ENCODE data around the gene TAX1BP3.

The TAX1BP3 gene

DNA sequence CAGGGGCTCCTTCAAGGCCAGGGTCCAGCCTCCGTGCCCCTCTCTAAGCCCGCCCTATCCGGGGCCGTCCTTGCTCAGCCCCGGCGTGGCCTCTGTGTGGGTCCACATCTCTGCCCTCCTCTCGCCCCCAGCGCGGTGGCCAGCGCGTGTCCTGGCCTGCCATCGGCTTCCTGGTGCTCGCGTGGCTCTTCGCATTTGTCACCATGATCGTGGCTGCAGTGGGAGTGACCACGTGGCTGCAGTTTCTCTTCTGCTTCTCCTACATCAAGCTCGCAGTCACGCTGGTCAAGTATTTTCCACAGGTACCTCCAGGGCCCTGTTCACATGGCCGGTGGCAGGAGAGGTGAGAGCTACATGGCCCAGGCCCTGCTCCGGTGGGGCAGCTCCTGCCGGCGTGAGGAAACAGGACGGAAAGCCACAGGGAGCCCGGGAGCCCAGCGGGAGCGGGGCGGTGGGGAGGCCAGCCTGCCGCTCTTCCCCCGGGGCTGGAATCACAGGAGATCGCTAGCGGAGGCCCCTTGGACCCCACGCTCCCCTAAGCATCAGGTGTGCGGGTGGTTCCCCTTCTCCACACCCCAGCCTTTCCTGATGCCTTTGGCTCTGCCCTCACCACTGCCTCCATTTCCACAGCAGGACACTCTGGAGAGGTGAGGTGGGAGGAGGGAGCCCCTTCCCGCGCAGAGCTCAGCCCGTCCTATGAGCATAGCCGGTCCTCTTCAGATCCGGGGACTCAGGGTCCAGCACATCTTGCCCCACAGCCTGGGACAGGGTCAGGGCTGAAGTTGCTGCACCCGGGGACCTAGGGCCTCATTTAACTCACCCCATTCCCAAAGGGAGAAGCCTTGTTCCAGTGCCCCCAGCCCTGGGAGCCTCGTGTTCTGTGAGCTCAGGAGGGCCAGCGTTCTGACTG, 10.2 kb downstream of the TAX1BP3 start:
- no peak for DNase-seq

DNA sequence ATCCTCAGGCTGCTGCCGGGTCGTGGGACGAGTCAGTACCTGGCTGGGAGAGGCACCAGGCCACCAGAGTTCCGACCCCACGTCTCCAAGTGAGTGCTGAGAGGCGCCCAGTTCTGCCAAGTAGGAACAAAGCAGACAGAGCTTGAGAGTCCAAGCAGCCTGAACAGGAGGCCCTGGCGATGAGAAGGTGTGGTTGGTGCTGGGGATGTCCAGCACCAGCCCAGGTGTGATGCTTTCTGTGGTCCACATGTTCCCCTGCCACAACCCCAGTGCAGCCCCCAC, 10.8 kb downstream of the TAX1BP3 start:
- DNase-seq = no peak

DNA sequence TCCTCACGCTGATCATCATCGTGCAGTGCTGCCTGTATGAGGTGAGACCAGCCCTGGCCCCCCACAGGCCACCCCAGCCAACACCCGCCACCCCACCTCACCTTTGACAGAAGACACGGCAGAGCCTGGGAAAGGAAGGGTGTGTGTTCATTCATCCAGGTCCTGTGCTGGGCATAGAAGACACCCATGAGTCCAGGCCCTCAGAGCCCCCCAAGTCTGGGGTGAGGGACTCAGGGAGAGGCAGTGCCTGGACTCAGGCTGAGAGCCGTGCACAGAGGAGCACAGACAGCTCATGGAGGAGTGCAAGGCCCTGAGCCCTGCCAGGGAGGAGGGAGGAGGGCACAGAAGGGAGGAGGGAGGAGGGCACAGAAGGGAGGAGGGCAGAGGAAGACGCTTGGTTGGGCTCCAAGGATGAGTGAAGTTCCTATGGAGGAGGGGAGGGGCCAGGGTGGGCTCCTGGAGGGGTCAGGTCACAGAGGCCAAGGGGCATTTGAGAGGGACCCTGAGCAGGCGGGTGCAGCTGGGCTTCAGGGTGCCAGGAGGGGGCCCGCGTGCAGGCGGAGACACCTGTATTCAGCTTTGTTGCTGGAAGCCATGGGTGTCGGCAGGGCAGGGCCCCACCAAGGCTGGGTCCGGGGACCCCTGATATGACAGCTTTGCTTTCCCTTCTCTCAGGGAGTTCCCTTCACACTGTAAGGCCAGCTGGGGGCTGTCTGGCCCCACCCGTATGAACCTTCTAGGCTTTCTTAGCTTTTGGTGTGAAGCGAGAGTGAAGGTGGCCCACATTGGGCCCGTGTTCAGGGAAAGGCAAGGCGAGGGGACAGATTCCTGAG, 11.4 kb downstream of the TAX1BP3 start:
- no peak for DNase-seq

DNA sequence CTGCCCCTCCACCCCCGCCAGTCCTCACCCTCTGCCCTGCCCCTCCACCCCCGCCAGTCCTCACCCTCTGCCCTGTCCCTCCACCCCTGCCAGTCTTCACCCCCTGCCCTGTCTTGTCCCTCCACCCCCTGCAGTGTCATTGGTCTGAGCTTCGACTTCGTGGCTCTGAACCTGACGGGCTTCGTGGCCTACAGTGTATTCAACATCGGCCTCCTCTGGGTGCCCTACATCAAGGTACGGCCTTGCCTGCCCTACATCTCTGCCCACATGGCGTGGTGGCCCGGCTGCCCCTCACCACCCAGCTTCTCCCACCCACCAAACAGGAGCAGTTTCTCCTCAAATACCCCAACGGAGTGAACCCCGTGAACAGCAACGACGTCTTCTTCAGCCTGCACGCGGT, 12.0 kb downstream of the TAX1BP3 start:
- DNase-seq = no peak

DNA sequence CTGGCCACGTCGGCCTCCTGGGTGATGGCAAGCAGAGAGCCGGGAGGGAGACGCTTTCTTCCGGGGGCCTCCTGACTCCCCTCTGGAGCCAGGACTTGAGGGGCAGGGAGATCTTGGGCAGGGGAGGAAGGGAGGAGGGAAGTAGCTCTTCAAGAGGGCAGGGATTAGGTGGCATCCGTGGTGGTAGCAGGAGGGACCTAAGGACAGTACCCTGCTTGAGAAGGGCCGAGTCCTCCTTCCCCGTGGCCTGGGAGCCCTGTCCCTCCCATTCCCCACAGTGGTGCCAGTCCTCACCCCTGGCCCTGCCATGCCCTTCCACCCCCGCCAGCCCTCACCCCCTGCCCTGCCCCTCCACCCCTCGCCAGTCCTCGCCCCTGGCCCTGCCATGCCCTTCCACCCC, 12.6 kb downstream of the TAX1BP3 start:
- DNase-seq = no peak

DNA sequence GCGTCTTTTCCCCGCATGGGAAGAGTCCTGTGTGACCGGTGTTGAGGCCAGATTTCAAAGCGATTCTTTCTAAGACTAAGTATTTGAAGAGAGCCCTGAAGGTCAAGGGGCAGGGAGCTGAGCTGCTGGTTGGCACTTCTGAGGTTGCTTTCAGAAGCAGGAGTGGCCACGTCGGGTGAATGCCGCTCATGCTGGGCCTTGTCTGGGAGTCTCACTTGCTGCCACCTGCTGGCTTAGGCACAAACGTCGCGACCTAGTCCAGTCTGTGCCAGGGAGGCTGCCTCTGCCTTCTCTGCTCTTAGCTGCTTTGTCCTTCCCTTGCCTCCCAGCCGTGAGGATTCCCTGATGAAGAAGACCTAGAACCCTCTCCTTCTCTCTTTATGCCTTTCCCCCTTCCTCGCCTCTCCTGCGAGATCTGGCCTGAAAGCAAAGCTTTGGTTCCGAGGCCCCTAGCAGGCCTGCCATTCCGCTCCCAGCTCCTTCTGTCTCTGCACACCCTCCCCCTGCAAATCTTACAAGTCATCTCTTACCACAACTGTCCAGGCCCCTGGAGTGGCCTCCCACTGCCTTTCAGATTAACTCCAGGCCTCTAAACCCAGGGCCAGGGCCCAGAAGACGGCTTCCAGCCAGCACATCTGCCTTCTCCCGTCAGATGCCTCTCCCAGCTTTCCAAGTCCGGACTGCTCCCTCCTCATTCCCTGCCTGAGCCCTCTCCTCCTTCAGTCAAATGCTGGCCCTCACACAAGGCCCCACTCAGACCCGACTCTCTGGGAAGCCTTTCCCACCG, 20.4 kb downstream of the TAX1BP3 start:
- no peak for DNase-seq

DNA sequence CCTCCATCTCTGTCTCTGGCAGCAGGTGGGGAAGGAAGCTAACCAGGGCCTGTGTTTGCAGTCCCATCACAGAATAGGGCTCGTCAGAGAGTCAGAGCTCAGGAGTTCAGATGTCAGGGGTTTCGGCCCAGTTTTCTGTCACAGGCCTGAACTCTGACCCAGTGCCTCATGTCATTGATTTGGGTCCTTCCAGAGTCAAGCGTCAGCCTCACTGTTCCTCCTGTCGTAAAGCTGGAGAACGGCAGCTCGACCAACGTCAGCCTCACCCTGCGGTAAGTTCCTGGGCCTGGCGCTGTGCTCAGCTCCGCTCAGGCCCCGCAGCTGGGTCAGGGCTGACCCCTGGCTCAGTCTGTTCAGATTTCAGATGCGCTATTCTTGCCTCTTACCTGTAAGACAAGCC, 21.1 kb downstream of the TAX1BP3 start:
- no peak for DNase-seq

DNA sequence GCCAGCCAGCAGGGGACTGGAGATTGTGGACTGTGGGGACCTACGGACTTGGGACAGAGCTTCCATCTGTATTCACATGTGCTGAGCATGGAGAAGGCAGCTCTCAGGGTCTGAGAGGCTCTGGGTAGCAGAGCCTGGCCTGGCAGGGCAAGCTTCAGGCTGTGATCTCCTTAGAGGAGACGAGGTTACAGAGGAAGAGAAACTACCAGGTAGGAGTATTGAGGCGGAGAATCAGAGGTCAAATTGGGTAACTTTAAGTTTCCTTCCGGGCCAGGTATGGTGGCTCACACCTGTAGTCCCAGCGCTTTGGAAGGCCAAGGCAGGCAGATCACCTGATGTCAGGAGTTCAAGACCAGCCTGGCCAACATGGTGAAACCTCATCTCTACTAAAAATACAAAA, 23.1 kb downstream of the TAX1BP3 start:
- DNase-seq = no peak

DNA sequence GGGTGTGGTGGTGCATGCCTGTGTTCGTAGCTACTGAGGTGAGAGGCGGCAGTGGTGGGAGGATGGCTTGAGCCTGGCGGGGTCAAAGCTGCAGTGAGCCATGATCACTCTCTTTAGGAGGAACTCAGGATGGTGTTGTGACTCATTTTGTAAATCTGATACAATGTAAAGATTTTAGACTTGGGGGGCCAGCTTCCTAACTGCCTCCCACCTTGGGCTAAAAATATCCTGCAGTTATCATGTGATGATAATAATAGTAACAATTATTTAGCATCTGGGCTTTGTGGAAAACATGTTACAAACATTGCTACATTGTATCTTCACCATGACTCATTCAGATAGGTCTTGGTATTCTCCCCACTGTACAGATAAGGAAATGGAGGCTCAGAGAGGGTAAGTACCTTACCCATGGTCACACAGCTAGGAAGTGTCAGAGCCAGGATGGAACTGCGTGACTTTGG, 24.5 kb downstream of the TAX1BP3 start:
- no peak for DNase-seq

DNA sequence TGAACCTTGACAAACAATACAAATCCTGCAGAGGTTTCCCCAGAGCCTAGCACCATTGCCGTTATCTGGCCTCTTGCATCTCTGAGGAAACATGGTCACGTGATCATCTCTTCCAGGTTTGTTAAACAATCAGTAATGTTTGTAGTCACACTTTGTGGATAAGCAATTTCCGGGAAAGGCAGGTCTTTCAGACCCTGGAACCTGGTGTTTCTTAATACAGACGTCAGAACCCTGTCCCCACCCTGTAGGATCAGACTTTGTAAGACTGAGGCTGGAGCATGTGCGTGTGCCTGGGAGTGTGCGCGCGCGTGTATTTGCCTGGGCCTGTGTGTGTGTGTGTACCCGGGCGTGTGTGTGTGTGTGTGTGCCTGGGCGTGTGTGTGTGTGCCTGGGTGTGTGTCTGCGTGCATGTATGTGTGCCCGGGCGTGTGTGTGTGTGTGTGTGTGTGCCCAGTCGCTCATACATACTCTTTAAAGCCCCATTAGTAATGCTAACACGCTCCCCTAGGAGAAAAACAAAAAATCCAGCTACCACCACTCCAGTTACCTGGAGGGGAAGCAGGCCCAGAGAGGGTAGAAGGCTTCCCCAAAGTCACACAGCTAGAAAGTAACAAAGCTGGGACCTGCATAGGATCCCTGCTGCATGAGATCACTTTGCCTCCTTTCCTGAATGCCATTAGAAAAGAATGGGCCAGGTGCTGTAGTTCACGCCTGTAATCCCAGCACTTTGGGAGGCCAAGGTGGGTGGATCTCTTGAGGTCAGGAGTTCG, 26.5 kb downstream of the TAX1BP3 start:
- DNase-seq = no peak

DNA sequence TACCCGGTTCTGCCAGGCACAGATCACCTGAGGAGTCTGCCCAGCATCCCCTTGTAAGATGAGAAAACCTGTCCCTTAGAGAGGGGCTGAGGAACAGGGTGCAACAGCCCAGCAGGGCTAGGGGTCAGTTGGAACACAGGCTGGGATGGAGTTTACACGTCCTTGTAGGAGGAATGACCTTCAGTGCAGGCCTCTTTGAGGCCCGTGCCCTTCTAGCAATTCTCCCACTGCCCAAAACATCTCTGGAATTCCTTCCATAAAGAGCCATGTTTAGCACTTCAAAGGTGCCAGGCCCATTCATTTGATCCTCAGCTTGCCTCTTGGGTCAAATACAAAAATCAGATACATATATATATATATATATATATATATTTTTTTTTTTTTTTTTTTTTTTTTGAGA, 27.4 kb downstream of the TAX1BP3 start:
- DNase-seq = no peak

DNA sequence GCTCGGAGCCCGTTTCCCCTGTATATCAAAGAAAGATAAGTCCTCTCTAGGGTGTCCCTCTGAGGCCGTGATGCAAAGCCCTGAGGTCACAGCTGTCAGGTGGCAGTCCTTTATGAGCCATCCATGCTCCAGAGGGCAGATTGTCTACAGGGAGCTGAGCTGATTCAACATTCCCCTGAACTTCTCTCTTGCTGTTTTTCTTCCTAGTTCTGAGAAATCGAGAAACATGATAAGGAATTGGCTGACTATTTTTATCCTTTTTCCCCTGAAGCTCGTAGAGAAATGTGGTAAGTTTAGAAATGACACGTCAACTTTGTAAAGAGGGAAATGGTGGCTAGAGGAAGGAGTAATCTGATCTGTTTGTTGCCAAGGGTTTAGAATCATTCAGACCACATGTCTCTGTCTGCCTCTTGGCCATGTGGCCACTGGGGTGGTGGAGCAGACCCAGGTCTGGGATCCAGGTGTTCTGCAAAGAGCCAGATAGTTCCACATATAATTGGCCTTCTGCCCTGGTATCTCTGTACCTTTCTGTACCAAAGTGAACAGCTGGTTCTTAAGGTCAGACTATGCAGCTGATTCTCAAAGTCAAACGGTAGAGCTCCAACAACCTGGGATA, 28.3 kb downstream of the TAX1BP3 start:
- DNase-seq = no peak

DNA sequence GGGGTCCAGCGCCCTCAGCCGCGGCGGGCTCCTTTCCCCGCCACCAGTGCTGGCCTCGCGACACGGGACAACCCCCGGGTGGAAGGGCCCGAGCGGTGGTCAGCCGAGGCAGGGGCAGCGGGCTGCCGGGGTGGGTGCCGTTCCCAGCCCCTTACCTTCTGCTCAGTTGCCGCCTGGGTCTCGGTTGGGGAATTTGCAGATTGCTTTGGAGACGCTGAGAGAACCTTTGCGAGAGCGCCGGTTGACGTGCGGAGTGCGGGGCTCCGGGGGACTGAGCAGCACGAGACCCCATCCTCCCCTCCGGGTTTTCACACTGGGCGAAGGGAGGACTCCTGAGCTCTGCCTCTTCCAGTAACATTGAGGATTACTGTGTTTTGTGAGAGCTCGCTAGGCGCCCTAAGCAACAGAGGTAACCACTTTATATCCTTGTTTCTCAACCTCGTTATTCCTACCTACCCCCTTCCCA, 31.4 kb downstream of the TAX1BP3 start:
- no peak for DNase-seq

DNA sequence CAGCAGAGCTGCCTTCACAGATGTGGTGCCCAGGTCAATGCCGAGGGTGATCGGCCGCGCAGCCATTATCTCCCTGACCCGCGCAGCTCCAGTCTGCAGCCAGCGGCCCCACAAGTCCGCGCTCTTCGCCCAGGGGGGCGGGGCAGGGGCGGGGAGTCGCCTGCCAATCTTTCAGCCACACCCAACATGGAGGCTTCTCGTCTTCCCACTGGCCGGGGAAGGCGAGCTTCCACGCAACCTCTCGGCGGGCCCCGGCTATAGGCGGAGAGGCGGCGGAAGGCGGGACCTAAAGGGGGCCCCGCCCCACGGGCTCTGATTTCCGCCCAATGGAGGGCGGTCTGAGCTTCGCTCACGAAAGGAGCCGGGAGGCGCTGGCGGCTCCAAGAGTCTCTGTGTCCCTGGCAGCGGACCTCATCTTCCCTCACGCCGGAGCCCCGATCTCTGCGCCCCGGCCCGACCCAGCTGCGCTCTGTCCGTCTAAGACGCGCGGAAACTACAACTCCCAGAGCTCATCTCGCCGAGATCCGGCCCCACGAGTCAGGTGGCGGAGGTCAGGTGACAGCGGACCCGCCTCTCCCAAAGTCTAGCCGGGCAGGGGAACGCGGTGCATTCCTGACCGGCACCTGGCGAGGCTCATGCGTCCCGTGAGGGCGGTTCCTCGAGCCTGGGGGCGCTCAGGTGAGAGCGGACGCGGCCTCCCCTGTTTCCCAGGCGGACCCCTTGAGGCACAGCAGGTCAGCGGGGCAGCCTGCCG, 32.0 kb downstream of the TAX1BP3 start, which contains the start of the genes CTNS and SHPK:
TSS of gene CTNS (plus strand) at position 607 of the 754 bp plus-strand sequence. CDS start 3,447 bp downstream, outside the sequence.
TSS of gene SHPK (minus strand) at position 97 of the 754 bp plus-strand sequence. CDS start at position 66, 31 bp downstream.
- peak; percentile 98 for DNase-seq

DNA sequence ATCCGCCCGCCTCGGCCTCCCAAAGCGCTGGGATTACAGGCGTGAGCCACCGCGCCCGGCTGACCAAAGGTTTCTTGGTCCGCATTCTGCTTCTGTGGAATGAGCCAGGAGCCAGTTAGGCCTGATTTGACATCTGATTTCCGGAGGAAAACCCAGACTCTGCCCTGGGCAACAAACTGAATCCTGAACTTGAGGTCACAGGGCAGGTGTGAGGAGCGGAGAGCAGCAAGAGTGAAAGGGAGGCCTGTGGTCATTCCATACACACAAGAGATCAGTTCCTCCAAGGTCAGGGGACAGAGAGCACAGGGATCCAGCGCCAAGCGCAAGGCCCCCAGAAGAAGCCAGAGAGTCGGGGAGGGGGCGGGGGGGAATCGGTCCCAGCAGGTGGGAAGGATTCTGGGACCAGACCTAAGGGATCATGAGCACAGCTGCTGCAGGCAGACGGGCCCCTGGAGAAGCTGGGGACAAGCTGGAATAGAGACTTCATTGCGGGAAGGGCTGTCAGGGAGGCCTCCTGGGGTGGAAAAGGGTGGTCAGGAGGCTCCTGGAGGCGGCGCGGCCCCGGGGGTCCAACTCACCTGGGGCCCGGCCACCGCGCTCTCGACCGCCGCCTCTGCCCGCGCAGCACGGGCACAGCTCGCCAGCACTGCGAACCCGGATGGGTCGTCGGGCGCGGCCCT, 32.8 kb downstream of the TAX1BP3 start:
- DNase-seq = peak; percentile 51

DNA sequence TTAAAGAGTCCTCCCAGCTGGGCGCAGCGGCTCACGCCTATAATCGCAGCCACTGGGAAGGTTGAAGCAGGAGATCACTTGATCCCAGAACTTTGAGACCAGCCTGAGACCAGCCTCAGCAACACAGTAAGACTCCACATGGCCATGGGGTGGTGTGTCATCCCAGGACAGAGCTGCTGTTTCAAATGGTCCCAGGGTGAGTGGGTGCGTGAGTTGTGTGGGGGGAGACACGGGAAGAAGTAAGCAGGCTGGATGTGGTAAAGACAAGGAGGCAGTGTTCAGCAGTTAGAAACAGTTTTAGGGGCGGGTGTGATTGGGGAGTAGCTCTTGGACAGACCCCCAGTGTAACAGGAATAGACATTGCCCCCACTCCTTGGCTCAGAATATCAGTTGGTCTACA, 36.1 kb downstream of the TAX1BP3 start:
- DNase-seq = no peak

DNA sequence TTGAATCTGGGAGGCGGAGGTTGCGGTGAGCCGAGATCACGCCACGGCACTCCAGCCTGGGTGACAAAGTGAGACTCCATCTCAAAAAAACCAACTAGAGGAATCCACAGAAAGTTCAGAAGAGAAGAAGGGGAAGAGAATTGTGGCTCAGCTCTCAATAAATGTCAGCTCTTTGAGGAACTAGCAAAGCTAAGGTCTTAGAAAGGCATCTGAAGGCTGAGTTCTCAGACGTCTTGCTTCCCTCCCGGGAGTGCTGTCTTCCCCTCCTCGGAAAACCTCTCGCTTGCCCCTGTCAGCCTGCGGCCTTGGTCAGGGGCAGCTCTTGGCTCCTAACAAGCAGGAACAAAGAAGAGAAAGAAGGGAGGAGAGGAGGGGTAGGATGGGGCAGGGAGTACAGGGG, 37.6 kb downstream of the TAX1BP3 start:
- DNase-seq = no peak

DNA sequence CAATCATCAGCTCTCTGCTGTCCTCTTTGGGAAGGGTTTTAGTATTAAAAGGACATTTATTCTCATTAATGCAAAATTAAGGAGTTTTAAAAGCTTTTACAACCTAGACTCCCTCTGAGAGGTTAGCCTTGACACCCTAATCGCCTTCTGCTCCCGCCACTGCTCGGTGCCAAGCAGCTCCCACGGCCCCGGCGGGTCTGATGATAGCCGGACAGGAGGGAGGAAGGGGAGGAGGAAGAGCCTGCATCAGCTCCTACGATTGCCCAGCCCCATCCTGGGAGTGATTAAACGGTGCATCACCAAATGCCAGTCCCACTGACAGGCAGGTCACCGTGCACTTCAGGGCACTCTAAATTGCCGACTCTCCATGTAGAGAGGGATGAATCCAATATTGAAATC, 40.6 kb downstream of the TAX1BP3 start:
- DNase-seq = no peak

DNA sequence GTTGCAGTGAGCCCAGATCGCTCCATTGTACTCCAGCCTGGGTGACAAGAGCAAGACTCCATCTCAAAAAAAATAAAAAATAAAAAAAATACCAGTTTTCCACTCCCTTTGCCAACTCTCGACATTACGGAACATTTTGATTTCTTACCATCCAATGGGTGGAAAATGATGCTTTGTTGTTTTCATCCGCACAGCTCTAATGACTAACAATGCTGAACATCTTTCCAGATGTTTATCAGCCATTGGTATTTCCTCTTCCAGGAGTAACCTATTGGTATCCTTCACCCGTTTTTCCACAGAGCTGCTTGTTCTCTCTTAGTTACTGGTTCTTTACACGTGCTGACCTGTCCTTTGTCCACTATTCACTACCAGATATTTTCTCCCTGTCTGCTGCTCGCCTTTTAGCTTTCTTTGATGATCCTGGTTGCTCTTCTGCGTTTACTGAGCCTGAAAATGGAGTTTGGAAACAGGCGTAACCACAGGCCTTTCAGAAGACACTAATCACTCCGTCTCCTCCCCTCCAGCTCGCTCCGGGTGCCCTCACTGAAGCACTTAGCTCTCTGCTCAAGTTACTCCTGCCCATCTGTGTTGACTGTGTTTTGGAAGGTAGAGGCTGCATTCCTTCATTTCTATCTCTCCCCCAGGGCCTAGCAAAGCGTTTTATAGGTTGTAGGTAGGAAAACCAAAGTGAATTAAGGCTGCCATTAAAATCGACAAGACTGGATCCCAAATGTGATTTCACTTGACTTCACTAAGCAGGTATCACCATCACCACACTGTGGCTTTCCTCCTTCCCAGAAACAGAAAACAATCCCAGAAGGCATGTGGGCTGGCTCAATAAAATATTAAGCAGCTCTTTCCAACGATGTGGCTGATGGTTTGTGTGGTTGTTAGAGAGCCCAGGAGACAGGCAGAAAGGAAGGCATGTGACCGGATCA, 41.3 kb downstream of the TAX1BP3 start:
- no peak for DNase-seq

Measured in left hindlimb (tissue), 1 donor.